Sciatic nerve (tissue), 2 donors: ENCODE measurements around the gene FARS2. TPM values are rescaled to one million over a fixed set of nuclear protein-coding genes. Genes with fewer than 3 reads are reported as not detected.
"Not testable (repeated sequence)": the region's sequence is repeated elsewhere in the genome, so short reads cannot be mapped to it uniquely, and the experiment has no call there.

Experiments
- ATAC-seq: fragments of 200-7000 bp; cut with Tn5 transposase; one replicate; pipeline ENCODE4 v1.9.1; 2020; ENCODE audit warnings: mild to moderate bottlenecking, moderate library complexity
- DNase-seq: peaks from one replicate; pipeline ENCODE4 v3.0.0-alpha.2; 2020; ENCODE audit warnings: low spot score
- intact Hi-C: fragments of 100-400 bp; cut with DNase I; formaldehyde crosslinking; loops from one replicate; pipeline ENCODE4 v1.14.2; 2022
- total RNA-seq: library from RNA; stranded (reverse); fragmentation: NEBNext Ultra II Directional; extraction: Animal tissue kit (Norgen Biotek cat#: 25700); gene quantifications from one replicate; pipeline ENCODE4 v1.2.1, GENCODE V29; 2021
- donor health status: DM: no; HTN: no; CAD: no.
- donor health status: DM: no; HTN: no; CAD: no.

FARS2 gene
- total RNA-seq, 1 donor from 2014 or later, result 17.8 TPM

DNA sequence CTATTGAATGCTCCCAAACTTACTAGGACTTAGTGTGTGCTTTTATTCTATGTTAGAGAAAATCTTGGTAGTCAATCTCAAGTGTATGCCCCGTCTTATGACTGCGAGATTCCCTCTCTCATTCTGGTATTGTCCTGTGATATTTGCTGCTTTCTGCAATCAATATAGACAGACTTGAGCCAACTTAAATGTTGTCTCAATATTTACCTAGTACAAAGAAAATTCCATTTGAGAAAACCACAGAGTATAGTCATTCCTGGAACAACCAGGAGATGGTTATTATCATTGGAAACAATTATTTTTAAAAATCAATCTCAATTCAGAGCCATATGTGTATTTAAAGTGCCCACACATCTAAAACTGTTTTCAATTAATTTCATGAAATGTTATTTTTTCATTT lies 415.4 kb downstream of the FARS2 start:
- intact Hi-C loops, result no loop called here
- no peak for DNase-seq
- ATAC-seq, result no peak

DNA sequence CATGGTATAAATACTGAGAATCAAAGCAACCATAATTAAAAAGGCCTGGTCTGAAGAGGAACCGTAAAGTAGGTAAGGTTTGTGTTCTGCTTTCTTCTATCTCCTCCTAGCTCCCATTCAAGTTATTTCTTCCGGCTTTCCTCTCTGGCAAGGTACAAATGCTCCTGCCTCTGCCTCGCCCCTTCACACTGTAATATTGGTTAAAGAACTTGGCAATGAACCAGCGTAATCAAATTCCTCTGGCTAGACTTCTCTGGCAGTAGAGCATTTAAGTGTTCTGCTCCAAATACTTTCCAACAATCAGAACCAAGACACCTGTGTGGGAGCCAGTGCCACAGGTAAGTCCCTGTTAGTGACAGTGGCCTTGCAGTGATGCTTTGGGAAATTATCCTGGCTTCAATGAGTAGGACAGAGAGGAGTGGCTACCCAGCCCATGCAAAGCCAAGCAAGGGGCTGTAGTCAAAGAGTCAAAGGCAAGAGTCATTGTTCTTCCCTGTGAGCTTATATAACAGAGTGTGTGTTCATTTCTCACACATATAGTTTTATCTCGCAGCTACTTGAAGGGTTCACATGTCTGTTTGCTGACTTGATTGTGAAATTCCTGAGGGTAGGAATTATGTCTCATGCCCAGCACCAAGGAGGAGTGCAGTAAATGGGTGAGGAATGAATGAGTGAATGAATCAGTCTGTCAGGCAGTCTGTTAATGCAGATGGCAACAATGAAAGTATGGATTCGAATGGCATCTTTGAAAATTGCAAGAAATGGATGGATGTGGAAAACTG lies 416.1 kb downstream of the FARS2 start:
- intact Hi-C loops, result no loop called here

GRCh38 chr6:5679270-5679669 lies 418.0 kb downstream of the FARS2 start:
- DNase-seq (no peak), ATAC-seq (no peak)
- intact Hi-C loops, result no loop called here

More for the DNA sequence above, 416.1 kb downstream of the FARS2 start:
- DNase-seq (no peak), ATAC-seq (no peak)

DNA sequence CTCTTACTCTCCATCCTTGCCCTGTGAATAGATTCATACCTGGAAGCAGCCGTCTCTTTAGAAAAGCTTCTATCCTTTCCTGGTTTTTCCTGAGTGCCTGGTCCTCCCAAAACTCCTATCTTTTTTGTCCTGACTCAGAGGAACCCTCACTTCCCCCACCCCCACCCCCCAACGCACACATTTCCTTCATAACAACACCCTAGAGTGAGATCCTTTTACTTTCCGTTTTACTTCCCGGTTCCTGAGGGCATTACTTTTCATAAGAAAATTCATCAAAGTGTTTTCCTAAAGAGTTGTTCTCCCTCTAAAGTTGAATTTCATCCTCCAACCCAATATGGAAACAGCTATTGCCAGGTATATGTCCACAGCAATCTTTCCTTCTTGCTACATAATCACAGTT lies 418.4 kb downstream of the FARS2 start:
- DNase-seq, result no peak
- no peak for ATAC-seq
- intact Hi-C loops, result no loop called here

DNA sequence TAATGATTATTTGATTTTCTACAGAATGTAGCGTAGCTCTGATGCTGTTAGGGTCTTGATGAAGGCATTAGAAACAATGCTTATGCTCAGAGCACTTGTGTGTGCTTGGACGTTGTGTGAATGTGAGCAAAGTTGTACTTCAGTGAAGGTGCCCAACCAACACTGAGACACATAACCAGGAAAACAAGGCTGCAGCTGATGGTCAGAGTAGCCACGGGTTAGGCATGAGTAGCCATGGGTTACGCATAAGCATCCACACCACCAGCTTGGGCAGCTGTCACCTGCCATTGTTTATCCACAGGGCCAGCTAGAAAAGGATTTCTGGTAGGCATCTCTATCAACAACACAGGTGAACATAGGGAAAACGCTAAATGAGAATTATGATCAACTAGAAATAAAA lies 418.8 kb downstream of the FARS2 start:
- intact Hi-C loops, result no loop called here
- no peak for ATAC-seq

GRCh38 chr6:5681480-5681879 lies 420.2 kb downstream of the FARS2 start:
- no peak for ATAC-seq
- intact Hi-C loops, result no loop called here
- DNase-seq, result no peak

More for the DNA sequence above, 418.8 kb downstream of the FARS2 start:
- no peak for DNase-seq

GRCh38 chr6:5682530-5682929 lies 421.2 kb downstream of the FARS2 start:
- intact Hi-C loops, result no loop called here
- ATAC-seq (no peak), DNase-seq (no peak)

- ATAC-seq, intact Hi-C loops, DNase-seq: not testable (repeated sequence)
Measured at GRCh38 chr6:5683747-5684146, 422.4 kb downstream of the FARS2 start.

- intact Hi-C loops, result no loop called here
- ATAC-seq (no peak), DNase-seq (no peak)
Measured at GRCh38 chr6:5684320-5685053, 423.2 kb downstream of the FARS2 start.

DNA sequence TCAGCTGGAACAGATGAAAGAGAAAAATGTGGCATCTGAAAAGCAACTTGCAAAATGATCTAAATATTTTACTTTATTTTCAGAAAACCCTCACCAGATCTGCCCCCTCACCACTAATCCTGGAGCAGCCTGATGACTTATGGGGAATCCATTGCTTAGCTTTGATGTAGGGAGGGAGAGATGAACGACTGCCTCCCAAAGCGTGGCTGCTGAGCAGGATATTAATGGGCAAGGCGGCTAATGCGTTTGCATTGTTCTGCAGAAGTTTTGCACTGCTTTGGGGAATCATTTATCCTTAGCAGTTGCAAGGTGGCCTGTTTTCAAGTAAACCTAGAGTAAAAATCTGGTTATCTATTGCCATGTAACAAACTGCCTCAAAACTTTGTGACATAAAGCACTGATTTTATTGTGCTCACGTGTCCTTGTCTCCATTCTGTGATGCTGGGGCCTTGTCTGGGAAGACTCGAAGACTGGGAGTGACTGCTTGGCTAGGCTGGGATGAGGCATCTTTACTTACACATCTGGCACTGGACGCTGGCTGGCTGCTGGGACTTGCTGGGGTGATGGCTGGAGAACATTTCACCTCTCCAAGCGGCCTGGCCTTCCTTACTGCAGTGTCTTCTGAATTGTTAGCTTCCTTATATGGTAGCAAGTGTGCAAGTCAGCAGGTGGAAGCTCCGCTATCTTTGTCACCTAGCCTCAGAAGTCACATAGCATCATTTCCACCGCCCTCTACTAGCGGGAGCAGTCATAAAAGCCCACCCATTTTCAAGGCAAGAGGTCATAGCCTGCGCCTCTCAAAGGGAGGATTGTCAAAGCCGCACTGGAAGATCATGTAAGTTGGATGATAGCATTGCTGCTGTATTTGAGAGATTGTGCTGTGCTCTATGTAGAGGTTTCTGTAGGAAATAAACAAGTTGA lies 432.2 kb downstream of the FARS2 start:
- ATAC-seq, result no peak

DNA sequence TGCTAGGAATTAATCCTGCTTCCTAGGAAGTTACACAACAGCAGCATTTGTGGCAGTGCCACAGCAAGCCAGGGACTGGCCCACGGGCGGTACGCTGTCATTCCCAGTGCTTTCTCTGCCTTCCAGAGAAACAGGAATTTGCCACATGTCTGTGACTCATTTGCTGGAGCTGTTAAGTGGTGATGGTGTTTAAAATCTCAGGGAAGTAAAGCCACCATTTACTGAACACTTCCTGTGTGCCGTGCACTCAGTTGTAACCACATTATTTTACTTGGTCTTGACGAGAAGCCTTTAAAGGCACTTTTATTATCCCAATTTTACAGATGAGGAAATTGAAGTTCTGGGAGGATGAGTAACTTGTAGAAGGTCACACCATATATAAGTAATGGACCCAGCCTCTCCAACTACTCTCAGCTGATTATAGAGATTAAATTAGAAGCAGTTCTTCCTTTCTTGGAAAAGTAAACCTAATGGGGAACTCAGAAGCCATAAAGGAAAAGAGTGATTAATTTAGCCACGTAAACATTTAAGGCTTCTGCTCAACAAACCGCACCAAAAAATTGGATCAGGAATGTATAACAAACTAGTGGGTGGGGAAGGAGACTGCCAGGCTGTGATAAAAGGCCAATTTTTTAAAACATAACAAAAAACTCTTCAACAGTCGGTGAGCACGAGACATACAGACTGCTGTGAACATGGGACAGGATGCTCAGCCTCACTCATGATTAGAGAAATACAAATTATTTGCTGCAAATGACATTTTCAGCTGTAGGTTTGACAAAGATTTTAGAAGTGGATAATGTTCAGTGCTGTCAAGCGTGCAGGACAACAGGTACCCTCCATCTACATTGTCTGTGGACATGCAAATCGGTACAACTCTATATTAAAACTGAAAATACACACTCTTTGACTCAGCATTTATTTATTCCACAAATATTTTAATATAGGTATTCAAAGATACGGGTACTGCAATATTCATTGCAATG lies 434.2 kb downstream of the FARS2 start:
- intact Hi-C loops, result no loop called here
- ATAC-seq (peak; percentile 53), DNase-seq (no peak)

More for the DNA sequence above, 432.2 kb downstream of the FARS2 start:
- DNase-seq, result no peak
- intact Hi-C loops, result no loop called here

GRCh38 chr6:5697508-5697907 lies 436.2 kb downstream of the FARS2 start:
- intact Hi-C loops, result no loop called here
- ATAC-seq (no peak), DNase-seq (no peak)

DNA sequence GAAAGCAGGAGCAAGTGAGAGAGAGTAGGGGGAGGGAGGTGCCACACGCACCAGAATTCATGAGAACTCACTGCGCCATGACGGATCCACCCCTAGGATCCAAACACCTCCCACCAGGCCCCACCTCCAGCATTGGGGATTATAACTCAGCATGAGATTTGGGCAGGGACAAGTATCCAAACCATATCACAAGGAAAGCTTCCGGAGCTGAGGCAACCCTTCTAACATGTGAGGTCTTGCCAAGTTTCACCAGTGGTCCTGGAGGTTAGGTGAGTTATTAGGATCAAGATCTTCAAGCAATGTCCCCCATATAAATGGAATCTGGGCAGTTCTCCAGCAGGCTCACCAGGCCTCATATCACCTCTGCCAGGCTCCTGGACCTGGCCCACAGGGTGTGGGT lies 437.0 kb downstream of the FARS2 start:
- intact Hi-C loops, result no loop called here

GRCh38 chr6:5699064-5699463 lies 437.8 kb downstream of the FARS2 start:
- ATAC-seq, result peak; percentile 71
- intact Hi-C loops, DNase-seq: not testable (repeated sequence)

More for the DNA sequence above, 437.0 kb downstream of the FARS2 start:
- DNase-seq (no peak), ATAC-seq (no peak)

DNA sequence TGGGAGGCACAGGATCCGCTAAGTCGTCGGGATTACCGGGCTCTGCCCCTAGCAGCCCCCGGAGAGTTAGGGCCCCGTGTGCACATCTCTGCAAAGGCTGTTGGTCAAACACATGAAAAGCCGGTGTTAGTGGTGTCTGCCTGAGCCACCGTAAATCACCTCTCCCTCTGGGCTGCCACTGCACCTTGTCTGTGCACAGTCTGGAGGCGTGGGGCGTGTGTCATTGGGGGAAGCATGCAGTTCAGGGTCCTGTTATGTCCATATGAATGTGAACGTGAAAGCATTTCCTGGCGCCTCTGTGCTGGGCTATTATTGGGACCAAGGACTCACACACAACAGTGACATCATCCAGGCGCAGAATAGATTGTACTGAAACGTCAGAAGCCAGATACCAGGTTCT lies 439.9 kb downstream of the FARS2 start:
- intact Hi-C loops, result no loop called here
- ATAC-seq, result no peak
- no peak for DNase-seq

- no peak for ATAC-seq
- intact Hi-C loops, result no loop called here
- DNase-seq, result no peak
Measured at GRCh38 chr6:5704708-5705107, 443.4 kb downstream of the FARS2 start.

DNA sequence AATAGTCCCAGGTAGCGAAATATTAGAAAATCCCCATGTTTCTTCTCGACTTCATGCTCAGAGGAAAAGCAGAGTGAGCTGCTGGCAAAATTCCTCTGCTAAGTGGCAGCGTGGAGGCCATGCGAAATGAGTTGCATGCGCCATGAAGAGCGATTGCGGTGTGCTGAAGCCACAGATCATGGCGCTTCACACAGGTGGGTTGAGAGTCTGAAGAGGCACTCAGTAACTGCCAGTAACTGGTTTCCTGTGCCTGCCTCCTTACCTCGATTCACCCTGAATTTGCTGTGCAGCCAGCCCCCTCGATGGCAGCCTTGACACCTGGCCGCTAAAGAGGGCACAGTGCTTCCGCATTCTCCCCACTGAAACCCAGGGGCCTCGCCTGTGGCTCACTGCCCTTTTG lies 443.9 kb downstream of the FARS2 start:
- ATAC-seq (no peak), DNase-seq (no peak)
- intact Hi-C loops, result no loop called here
